Myometrial cell (primary cell): ENCODE data around the gene STAG2. TPM values are rescaled to one million over a fixed set of nuclear protein-coding genes. Genes with fewer than 3 reads are reported as not detected.

Source experiments
- total RNA-seq: library from RNA; depleted of rRNA; stranded (reverse); fragments of >200 nt; gene quantifications from 2 replicates; pipeline ENCODE4 v1.2.3, GENCODE V29; 2015

The STAG2 gene
- total RNA-seq: 28.8 and 40.8 TPM in 2 replicates

DNA sequence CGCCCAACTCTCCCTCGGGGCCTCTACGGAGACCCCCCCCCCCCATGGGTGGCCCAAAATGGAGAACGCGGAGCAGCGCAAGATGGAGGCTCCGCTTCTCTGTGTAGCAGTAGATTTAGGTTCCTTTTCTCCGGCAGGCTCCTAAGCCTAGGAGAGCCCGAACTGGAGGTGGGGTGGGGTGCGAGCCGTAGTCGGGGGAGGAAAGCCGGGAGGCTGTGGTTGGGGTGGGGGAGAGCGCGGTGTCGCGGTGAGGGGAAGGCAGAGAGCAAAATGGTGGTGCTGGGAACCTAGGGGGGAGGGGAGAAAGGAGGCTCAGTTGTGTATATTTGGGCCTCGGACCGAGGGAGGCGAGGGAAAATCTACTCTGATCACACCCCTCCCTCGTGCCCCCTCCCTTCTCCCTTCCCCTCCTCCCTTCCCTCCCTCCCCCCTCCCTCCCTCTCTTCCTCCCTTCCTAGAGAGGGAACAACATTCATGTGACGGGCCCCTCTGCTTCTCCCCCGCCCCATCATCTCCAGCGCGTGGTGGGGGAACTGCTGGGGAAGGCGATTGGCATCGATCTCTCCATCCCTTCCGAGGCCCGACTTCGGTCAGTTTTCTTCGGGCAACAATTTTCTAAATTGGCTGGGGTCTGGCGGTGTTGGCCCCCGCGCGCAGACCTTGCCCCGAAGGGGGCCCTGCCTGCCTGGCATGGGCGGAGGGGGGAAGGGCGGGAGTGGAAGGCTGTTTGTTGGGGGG lies at the start of gene STAG2:
Gene STAG2, plus strand, starts transcription at position 439 of the 738 bp plus-strand sequence. CDS start 60,922 bp downstream, outside the sequence.

Other genes starting within 250 kb of the STAG2 start
- gene THOC2, start 228.7 kb upstream of the STAG2 start, total RNA-seq: 37.5 and 40.1 TPM in 2 replicates
- 8.6 and 23.7 TPM in 2 replicates for gene XIAP, start 101.7 kb upstream of the STAG2 start, total RNA-seq